ENCODE measurements around the gene OPN1LW. TPM values are rescaled to one million over a fixed set of nuclear protein-coding genes. Genes with fewer than 3 reads are reported as not detected.
"Not testable (repeated sequence)": the region's sequence is repeated elsewhere in the genome, so short reads cannot be mapped to it uniquely, and the experiment has no call there.

The OPN1LW gene
- total RNA-seq, 2 experiments from 2014 or later, result not detected

DNA sequence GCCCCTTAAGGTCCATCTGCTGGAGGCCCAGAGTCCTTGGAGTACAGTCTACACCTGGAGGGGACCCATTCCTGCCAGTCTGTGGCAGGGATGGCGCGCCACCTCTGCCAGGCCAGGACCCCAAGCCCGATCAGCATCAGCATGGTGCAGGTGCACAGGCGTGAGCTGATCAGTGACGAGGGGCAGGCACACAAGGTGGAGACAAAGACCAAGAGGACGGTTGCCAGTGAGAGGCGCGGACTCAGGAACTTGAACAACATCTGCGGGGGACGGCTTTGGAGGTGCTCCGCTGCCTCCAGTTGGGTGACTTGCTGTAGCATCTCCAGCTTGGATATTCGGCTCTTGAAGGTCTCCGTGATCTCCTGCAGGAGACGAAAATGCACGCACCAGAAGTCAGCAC, 52.4 kb downstream of the OPN1LW start:
- CTCF ChIA-PET; H3K4me1 Mint-ChIP-seq; ATAC-seq; H3K27ac Mint-ChIP-seq; H3K27me3 Mint-ChIP-seq; DNase-seq; H3K9me3 Mint-ChIP-seq (ENCODE audit: low read depth); H3K36me3 Mint-ChIP-seq; H3K4me3 Mint-ChIP-seq: not testable (repeated sequence)

Other genes starting within 250 kb of the OPN1LW start
- gene AVPR2, start 239.6 kb upstream of the OPN1LW start, total RNA-seq, result not detected
- 100 to 1,000 TPM; 188 to 300 TPM for gene ARHGAP4, start 218.0 kb upstream of the OPN1LW start, total RNA-seq
- gene NAA10, start 209.2 kb upstream of the OPN1LW start, total RNA-seq, result 100 to 1,000 TPM in 1 of 2 experiments, 10 to 100 TPM in 1; 92.8 to 115 TPM
- 1 to 10 TPM; 6.8 to 7.5 TPM for gene RENBP, start 199.6 kb upstream of the OPN1LW start, total RNA-seq
- gene HCFC1, start 172.4 kb upstream of the OPN1LW start, total RNA-seq, result 100 to 1,000 TPM; 136 to 138 TPM
- gene TMEM187, start 171.5 kb upstream of the OPN1LW start, total RNA-seq, result 10 to 100 TPM in 1 of 2 experiments, 1 to 10 TPM in 1; 8.6 to 10.7 TPM
- 100 to 1,000 TPM; 127 to 148 TPM for gene IRAK1, start 124.3 kb upstream of the OPN1LW start, total RNA-seq
- gene MECP2, start 46.5 kb upstream of the OPN1LW start, total RNA-seq, result 10 to 100 TPM; 81.1 to 84.5 TPM
- gene OPN1MW, start 38.4 kb downstream of the OPN1LW start, total RNA-seq, result not detected
- gene OPN1MW2, start 75.5 kb downstream of the OPN1LW start, total RNA-seq, result not detected
- not detected for gene OPN1MW3, start 113.3 kb downstream of the OPN1LW start, total RNA-seq
- not detected for gene TEX28, start 150.9 kb downstream of the OPN1LW start, total RNA-seq
- gene TKTL1, start 151.6 kb downstream of the OPN1LW start, total RNA-seq, result 1 to 10 TPM in 1 of 2 experiments, under 1 TPM in 1; 0.75 to 1.1 TPM
- gene FLNA, start 230.4 kb downstream of the OPN1LW start, total RNA-seq, result 1,000 to 10,000 TPM; 1,602 to 2,011 TPM
- gene EMD, start 235.1 kb downstream of the OPN1LW start, total RNA-seq, result 10 to 100 TPM; 64.6 to 70.2 TPM

All from activated CD8-positive, alpha-beta memory T cell treated with anti-CD3 and anti-CD28 coated beads, Interleukin-2, amount 10 ng/mL, durations not matched to agents 7 days and 5 days (primary cell).